ENCODE data around the gene SLC2A8. TPM values are rescaled to one million over a fixed set of nuclear protein-coding genes. Genes with fewer than 3 reads are reported as not detected.

The SLC2A8 gene
- total and polyA plus RNA-seq, 12 donors, result 17.1 to 121 (median 62.0) TPM

DNA sequence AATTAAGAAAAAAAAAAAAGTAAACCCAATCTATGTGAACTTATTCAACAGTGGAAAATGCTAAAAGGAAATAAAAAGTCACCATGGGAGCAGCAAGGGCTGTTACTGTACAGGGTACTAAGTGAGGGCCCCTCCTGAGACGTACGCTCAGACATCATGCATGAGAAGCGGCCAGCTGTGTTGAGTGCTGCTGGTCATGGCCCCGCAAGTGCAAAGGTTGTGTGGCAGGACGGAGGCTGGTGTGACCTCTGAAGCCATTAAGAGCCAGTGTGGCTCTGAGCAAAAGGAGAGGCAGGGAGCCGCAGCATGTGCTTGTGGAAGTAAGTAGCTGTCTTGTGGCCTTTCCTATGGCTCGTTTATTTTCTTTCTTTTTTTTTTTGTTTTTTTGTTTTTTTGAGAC, 24.1 kb downstream of the SLC2A8 start:
- no peak for DNase-seq
- Histone ChIP-seq H3K27ac (no peak overlapping the region), H3K4me1 (replicated peaks in 1 of 2) (peaks cover 18 to 36% of the 10 kb centered on the region in 2 donors), H3K4me3 (no peak overlapping the region), H3K36me3 (replicated peaks in 1 of 2) (no peaks in the 10 kb centered on the region), H3K9me3 (replicated peaks in 1 of 3) (no peaks in the 10 kb centered on the region), H3K27me3 (no peaks in the 10 kb centered on the region)
- TF ChIP-seq POLR2A (IDR thresholded peaks at IDR 0.05), result no peak
- TF ChIP-seq, protein P1, sequence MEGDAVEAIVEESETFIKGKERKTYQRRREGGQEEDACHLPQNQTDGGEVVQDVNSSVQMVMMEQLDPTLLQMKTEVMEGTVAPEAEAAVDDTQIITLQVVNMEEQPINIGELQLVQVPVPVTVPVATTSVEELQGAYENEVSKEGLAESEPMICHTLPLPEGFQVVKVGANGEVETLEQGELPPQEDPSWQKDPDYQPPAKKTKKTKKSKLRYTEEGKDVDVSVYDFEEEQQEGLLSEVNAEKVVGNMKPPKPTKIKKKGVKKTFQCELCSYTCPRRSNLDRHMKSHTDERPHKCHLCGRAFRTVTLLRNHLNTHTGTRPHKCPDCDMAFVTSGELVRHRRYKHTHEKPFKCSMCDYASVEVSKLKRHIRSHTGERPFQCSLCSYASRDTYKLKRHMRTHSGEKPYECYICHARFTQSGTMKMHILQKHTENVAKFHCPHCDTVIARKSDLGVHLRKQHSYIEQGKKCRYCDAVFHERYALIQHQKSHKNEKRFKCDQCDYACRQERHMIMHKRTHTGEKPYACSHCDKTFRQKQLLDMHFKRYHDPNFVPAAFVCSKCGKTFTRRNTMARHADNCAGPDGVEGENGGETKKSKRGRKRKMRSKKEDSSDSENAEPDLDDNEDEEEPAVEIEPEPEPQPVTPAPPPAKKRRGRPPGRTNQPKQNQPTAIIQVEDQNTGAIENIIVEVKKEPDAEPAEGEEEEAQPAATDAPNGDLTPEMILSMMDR (IDR thresholded peaks at IDR 0.05), result no peak
- intact Hi-C loops (cut with DNase I), result no loop called here
- WGBS, 4 donors, result 89 to 91% (median 90%) methylated on average over 7 of the region's 7 CpGs

DNA sequence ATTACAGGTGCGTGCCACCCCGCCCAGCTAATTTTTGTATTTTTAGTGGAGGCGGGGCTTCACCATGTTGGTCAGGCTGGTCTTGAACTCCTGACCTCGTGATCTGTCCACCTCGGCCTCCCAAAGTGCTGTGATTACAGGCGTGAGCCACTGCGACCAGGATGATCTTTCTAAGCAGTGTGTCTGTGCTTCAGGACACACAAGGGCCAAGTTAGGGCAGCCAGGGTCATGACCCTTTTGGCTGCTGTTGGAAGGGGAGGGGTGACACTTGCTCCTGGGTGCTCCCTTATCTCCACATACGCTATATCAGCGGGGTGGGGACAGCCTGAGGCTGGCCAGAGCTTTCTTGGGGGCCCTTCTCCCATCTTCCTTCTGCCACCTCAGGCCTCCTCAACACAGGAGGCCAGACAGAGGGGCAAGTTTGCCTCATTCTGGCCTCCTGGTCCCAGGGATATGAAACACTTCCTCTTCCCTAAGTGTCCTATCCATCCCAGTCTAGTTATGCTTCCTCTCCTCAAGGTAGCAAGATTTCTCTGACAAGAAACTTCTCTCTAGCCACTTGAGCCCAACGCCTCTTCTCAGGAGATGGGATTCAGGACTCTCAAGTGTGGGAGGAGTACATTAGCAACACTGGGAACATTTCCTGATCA, 25.3 kb downstream of the SLC2A8 start:
- WGBS, 4 donors, result 88 to 94% (median 89%) methylated on average over 7 to 10 of the region's 10 CpGs
- peaks cover 18 to 44% of the 10 kb centered on the region in 2 donors for H3K4me1 ChIP-seq (replicated peaks in 1 of 2)
- no peak overlapping the region for H3K4me3 ChIP-seq
- no peaks in the 10 kb centered on the region for H3K36me3 ChIP-seq (replicated peaks in 1 of 2)
- no peak overlapping the region for H3K27ac ChIP-seq
- no peak for DNase-seq
- TF ChIP-seq, protein P1 (IDR thresholded peaks at IDR 0.05), result no peak
- TF ChIP-seq POLR2A (IDR thresholded peaks at IDR 0.05), result no peak
- H3K27me3 ChIP-seq, result no peaks in the 10 kb centered on the region
- intact Hi-C loops (cut with DNase I), result no loop called here
- no peaks in the 10 kb centered on the region for H3K9me3 ChIP-seq (replicated peaks in 1 of 3)

DNA sequence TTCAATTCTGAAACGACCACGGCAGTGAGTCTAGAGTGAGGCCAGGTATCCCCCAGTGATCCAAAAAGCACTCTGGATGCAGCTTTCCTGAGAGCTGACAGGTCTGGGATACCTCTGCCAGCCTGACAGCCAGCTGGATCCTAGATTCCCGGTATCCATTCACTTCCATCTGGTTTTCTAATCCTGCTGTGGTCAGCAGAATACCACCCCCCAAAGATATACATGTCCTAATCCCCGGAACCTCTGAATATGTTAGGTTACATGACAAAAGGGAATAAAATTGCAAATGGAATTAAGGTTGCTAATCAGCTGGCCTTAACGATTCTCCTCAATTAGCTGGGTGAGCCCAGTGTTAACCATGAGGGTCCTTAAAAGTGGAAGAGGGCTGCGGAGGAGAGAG, 25.8 kb downstream of the SLC2A8 start:
- H3K27ac ChIP-seq, result no peak overlapping the region
- peak overlapping the region in 1 of 4 donors; percentile 63 for H3K4me3 ChIP-seq
- no peak for DNase-seq
- peaks cover 18 to 44% of the 10 kb centered on the region in 2 donors for H3K4me1 ChIP-seq (replicated peaks in 1 of 2)
- no peaks in the 10 kb centered on the region for H3K27me3 ChIP-seq
- 45 to 74% (median 68%) methylated on average over 3 to 6 of the region's 6 CpGs for WGBS, 4 donors
- H3K36me3 ChIP-seq (replicated peaks in 1 of 2), result no peaks in the 10 kb centered on the region
- TF ChIP-seq, protein P1 (IDR thresholded peaks at IDR 0.05), result no peak
- no peak for TF ChIP-seq POLR2A (IDR thresholded peaks at IDR 0.05)
- no peaks in the 10 kb centered on the region for H3K9me3 ChIP-seq (replicated peaks in 1 of 3)
- intact Hi-C loops (cut with DNase I), result no loop called here

DNA sequence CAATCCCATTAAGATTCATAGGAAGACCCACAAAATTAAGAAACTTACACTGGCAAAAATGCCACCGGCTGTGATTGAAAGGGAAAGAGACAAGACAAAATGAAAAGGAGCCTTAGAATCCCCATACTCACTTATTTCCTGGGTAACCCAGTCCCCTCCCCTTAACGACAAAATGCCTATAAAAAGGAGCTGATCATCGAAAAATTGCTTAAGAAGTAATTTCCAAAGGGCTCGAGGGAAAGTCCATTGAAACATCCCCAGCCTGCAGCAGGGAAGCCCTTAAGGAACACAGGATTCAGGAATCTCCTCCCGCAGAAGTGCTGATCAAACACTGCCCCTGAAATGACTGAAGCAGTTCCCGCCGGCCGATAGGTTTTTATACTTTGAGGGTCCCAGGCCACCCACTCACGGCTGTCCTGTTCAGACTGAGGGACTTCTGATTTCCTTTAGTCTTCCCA, 26.5 kb downstream of the SLC2A8 start:
- H3K4me1 ChIP-seq (replicated peaks in 1 of 2), result peaks cover 18 to 44% of the 10 kb centered on the region in 2 donors

More for the DNA sequence above, 26.5 kb downstream of the SLC2A8 start:
- DNase-seq, result no peak
- H3K4me3 ChIP-seq, result peak overlapping the region in 3 of 4 donors; percentile 50 to 83 (median 63)
- intact Hi-C loops (cut with DNase I), result no loop called here
- H3K27me3 ChIP-seq, result no peaks in the 10 kb centered on the region
- H3K27ac ChIP-seq, result peak overlapping the region; percentile 68 to 92 (median 87)
- WGBS, 4 donors, result 0 to 2% (median 1%) methylated on average over 9 of the region's 9 CpGs
- no peaks in the 10 kb centered on the region for H3K9me3 ChIP-seq (replicated peaks in 1 of 3)
- H3K36me3 ChIP-seq (replicated peaks in 1 of 2), result peaks cover 0 to 4% of the 10 kb centered on the region in 2 donors
- TF ChIP-seq, protein P1 (IDR thresholded peaks at IDR 0.05), result no peak
- TF ChIP-seq POLR2A (IDR thresholded peaks at IDR 0.05), result no peak

Measured in adrenal gland (tissue), 12 donors.